Sciatic nerve (tissue), 2 donors: ENCODE results near the gene OR6V1. TPM values are rescaled to one million over a fixed set of nuclear protein-coding genes. Genes with fewer than 3 reads are reported as not detected.
"Not testable (repeated sequence)": the region's sequence is repeated elsewhere in the genome, so short reads cannot be mapped to it uniquely, and the experiment has no call there.

ENCODE experiments used
- ATAC-seq: fragments of 200-7000 bp; cut with Tn5 transposase; one replicate; pipeline ENCODE4 v1.9.1; 2020; ENCODE audit warnings: mild to moderate bottlenecking, moderate library complexity
- DNase-seq: peaks from one replicate; pipeline ENCODE4 v3.0.0-alpha.2; 2020; ENCODE audit warnings: low spot score
- intact Hi-C: fragments of 100-400 bp; cut with DNase I; formaldehyde crosslinking; loops from one replicate; pipeline ENCODE4 v1.14.2; 2022
- total RNA-seq: library from RNA; stranded (reverse); fragmentation: NEBNext Ultra II Directional; extraction: Animal tissue kit (Norgen Biotek cat#: 25700); gene quantifications from one replicate; pipeline ENCODE4 v1.2.1, GENCODE V29; 2021
- donor health status: DM: no; HTN: no; CAD: no.
- donor health status: DM: no; HTN: no; CAD: no.

Gene OR6V1
- total RNA-seq, 1 donor from 2014 or later, result not detected

- ATAC-seq, DNase-seq, intact Hi-C loops: not testable (repeated sequence)
Observed at GRCh38 chr7:143099579-143099978, 47.4 kb downstream of the OR6V1 start.

Other genes starting within 250 kb of the OR6V1 start
- gene EPHB6, start 197.3 kb upstream of the OR6V1 start, total RNA-seq, result 15.7 TPM
- gene TRPV6, start 166.6 kb upstream of the OR6V1 start, total RNA-seq, result 0.40 TPM
- gene TRPV5, start 118.6 kb upstream of the OR6V1 start, total RNA-seq, result 0.22 TPM
- gene LLCFC1, start 112.9 kb upstream of the OR6V1 start, total RNA-seq, result not detected
- gene KEL, start 90.0 kb upstream of the OR6V1 start, total RNA-seq, result 2.3 TPM
- gene OR9A2, start 25.2 kb upstream of the OR6V1 start, total RNA-seq, result 0.71 TPM
- not detected for gene PIP, start 79.7 kb downstream of the OR6V1 start, total RNA-seq
- gene TAS2R39, start 131.1 kb downstream of the OR6V1 start, total RNA-seq, result not detected
- gene TAS2R40, start 169.7 kb downstream of the OR6V1 start, total RNA-seq, result not detected
- 155 TPM for gene GSTK1, start 211.1 kb downstream of the OR6V1 start, total RNA-seq
- gene TMEM139, start 232.6 kb downstream of the OR6V1 start, total RNA-seq, result 10.9 TPM
- 33.8 TPM for gene CASP2, start 236.0 kb downstream of the OR6V1 start, total RNA-seq